Measurements from ENCODE around the gene ERICH3.

DNA sequence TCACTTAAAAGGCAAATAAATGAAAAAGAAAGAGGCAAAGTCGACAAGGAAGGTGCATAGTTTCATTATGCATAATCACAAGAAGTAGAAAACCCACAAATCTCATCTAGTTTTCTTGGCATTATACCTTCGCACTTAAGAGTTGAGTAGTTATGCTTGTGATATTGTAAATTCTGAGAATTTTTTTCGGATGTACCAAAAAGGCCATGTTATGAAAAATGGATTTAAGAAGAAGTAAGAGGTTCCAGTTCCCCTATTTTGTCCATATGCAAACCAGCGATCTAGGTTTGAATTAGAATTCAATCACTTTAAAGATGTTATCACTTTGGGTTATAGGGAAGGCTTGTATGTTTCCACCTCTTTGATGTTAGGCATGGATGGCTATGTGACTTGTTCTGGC, 7.9 kb upstream of the ERICH3 start:
- TF ChIP-seq, protein P1, sequence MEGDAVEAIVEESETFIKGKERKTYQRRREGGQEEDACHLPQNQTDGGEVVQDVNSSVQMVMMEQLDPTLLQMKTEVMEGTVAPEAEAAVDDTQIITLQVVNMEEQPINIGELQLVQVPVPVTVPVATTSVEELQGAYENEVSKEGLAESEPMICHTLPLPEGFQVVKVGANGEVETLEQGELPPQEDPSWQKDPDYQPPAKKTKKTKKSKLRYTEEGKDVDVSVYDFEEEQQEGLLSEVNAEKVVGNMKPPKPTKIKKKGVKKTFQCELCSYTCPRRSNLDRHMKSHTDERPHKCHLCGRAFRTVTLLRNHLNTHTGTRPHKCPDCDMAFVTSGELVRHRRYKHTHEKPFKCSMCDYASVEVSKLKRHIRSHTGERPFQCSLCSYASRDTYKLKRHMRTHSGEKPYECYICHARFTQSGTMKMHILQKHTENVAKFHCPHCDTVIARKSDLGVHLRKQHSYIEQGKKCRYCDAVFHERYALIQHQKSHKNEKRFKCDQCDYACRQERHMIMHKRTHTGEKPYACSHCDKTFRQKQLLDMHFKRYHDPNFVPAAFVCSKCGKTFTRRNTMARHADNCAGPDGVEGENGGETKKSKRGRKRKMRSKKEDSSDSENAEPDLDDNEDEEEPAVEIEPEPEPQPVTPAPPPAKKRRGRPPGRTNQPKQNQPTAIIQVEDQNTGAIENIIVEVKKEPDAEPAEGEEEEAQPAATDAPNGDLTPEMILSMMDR (optimal IDR thresholded peaks at IDR 0.05 in 1 of 3, IDR thresholded peaks at IDR 0.05 in 1 of 3, conservative IDR thresholded peaks at IDR 0.05 in 1 of 3; ENCODE audit: extremely low read depth in 1 of 3, insufficient read depth in 2 of 3, low read length in 3 of 3): no peak
- TF ChIP-seq EZH2 (IDR thresholded peaks at IDR 0.05; ENCODE audit: low read length): no peak

Data from keratinocyte (primary cell).